ENCODE measurements around the gene KIF3B. TPM values are rescaled to one million over a fixed set of nuclear protein-coding genes. Genes with fewer than 3 reads are reported as not detected.
A peak's percentile ranks its signal among the peaks of the same experiment; 100 is the strongest.
"Not testable (repeated sequence)": the region's sequence is repeated elsewhere in the genome, so short reads cannot be mapped to it uniquely, and the experiment has no call there.

The KIF3B gene
- total RNA-seq, 1 donor from 2014 or later = 9.9 TPM

GRCh38 chr20:32319100-32319499 is 41.6 kb downstream of the KIF3B start:
- no peak for TF ChIP-seq CTCF (IDR thresholded peaks at IDR 0.05; ENCODE audit: borderline replicate concordance)
- no peaks in the 10 kb centered on the region for H3K4me1 ChIP-seq
- peaks cover 44% of the 10 kb centered on the region for H3K36me3 ChIP-seq
- H3K4me3 ChIP-seq = no peak overlapping the region
- no peak for DNase-seq
- intact Hi-C loops (cut with micrococcal nuclease) = no loop called here
- H3K27ac ChIP-seq (replicated peaks) = no peak overlapping the region
- no peaks in the 10 kb centered on the region for H3K9me3 ChIP-seq (replicated peaks)
- H3K27me3 ChIP-seq (ENCODE audit: low read depth) = no peaks in the 10 kb centered on the region

GRCh38 chr20:32320305-32320704 is 42.9 kb downstream of the KIF3B start:
- intact Hi-C loops (cut with micrococcal nuclease) = no loop called here

GRCh38 chr20:32321390-32321789 is 43.9 kb downstream of the KIF3B start:
- H3K9me3 ChIP-seq (replicated peaks) = no peaks in the 10 kb centered on the region
- DNase-seq = no peak
- no peak overlapping the region for H3K4me3 ChIP-seq
- peaks cover 34% of the 10 kb centered on the region for H3K36me3 ChIP-seq
- no peaks in the 10 kb centered on the region for H3K4me1 ChIP-seq
- TF ChIP-seq CTCF (IDR thresholded peaks at IDR 0.05; ENCODE audit: borderline replicate concordance) = no peak
- intact Hi-C loops (cut with micrococcal nuclease) = no loop called here
- no peaks in the 10 kb centered on the region for H3K27me3 ChIP-seq (ENCODE audit: low read depth)
- no peak overlapping the region for H3K27ac ChIP-seq (replicated peaks)

More at GRCh38 chr20:32320305-32320704, 42.9 kb downstream of the KIF3B start:
- no peak for DNase-seq
- H3K27me3 ChIP-seq (ENCODE audit: low read depth) = no peaks in the 10 kb centered on the region
- no peak for TF ChIP-seq CTCF (IDR thresholded peaks at IDR 0.05; ENCODE audit: borderline replicate concordance)
- peaks cover 42% of the 10 kb centered on the region for H3K36me3 ChIP-seq
- no peaks in the 10 kb centered on the region for H3K9me3 ChIP-seq (replicated peaks)
- H3K4me3 ChIP-seq = no peak overlapping the region
- H3K4me1 ChIP-seq = no peaks in the 10 kb centered on the region
- no peak overlapping the region for H3K27ac ChIP-seq (replicated peaks)

GRCh38 chr20:32322260-32322659 is 44.8 kb downstream of the KIF3B start:
- H3K27ac ChIP-seq (replicated peaks); H3K9me3 ChIP-seq (replicated peaks); intact Hi-C loops (cut with micrococcal nuclease); H3K4me3 ChIP-seq; H3K4me1 ChIP-seq; H3K27me3 ChIP-seq (ENCODE audit: low read depth); DNase-seq: not testable (repeated sequence)
- H3K36me3 ChIP-seq = peaks cover 32% of the 10 kb centered on the region

- not testable (repeated sequence) for H3K4me1 ChIP-seq; H3K27me3 ChIP-seq (ENCODE audit: low read depth)
Measured at GRCh38 chr20:32323761-32324160, 46.3 kb downstream of the KIF3B start.

GRCh38 chr20:32325706-32326503 is 48.5 kb downstream of the KIF3B start:
- Histone ChIP-seq H3K27ac (replicated peaks) (peak overlapping the region; percentile 6), H3K4me1 (peaks cover 11% of the 10 kb centered on the region), H3K9me3 (replicated peaks) (no peaks in the 10 kb centered on the region), H3K27me3 (ENCODE audit: low read depth) (no peaks in the 10 kb centered on the region), H3K4me3 (no peak overlapping the region), H3K36me3 (peaks cover 38% of the 10 kb centered on the region)
- no peak for DNase-seq
- TF ChIP-seq CTCF (IDR thresholded peaks at IDR 0.05; ENCODE audit: borderline replicate concordance) = no peak
- intact Hi-C loops (cut with micrococcal nuclease) = no loop called here

More at GRCh38 chr20:32323761-32324160, 46.3 kb downstream of the KIF3B start:
- DNase-seq; intact Hi-C loops (cut with micrococcal nuclease); H3K4me3 ChIP-seq; H3K9me3 ChIP-seq (replicated peaks); H3K27ac ChIP-seq (replicated peaks): not testable (repeated sequence)
- peaks cover 31% of the 10 kb centered on the region for H3K36me3 ChIP-seq

All from left ventricle myocardium inferior (tissue), 1 donor.